Measurements from ENCODE around the gene SH3GL2. TPM values are rescaled to one million over a fixed set of nuclear protein-coding genes. Genes with fewer than 3 reads are reported as not detected.

Gene SH3GL2
- total RNA-seq, result 1 to 10 TPM; 1.5 to 8.2 TPM

DNA sequence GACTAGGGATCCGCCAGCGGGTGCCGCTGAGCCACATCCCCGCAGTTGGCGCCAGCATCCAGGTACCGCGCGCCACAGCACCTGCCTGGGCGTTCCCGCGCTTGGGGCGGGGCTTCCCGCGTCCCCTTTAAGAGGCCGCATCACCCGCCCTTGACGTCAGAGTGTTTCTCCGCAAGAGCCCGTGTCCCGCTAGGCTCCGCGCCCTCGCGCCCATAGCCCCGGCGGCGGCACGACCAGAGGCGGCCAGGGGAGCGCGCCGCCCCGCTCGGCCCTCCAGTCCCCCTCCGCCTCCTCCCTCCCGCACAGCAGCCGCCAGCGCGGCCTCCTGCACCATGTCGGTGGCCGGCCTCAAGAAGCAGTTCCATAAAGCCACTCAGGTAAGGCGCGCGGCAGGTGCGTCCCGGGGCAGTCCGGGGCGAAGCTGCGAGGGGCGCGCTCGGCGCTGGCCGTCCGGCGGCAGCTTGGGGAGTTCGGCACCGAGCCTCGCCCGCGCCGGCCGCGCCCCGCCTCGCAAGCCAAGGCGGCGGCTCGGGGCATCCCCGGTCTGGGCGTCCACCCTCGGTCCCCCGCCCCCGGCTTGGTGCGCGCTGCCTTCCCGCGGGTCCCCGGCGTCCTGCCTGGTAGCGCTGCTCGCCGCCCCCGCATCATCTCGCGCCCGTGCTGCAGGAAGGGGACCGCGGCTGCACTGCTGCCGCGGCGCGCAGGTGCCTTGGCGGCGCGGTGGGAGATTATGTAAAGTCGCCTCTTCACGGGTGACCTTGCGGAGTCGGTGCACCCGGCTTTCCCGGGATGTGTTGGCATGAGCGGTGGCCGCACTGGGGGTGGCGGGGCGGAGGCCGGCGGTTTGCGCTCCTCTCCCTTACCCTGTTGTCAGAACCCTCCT is at the start of gene SH3GL2:
TSS of gene SH3GL2 (plus strand) at position 156 of the 883 bp plus-strand sequence.
- Histone ChIP-seq H3K9me3 (no peaks in the 10 kb centered on the region), H3K4me3 (peak within 1 kb of the TSS; percentile 29 to 49), H3K27me3 (replicated peaks; ENCODE audit: insufficient read depth) (no peaks in the 10 kb centered on the region), H3K36me3 (no peaks in the 10 kb centered on the region), H3K4me1 (replicated peaks) (no peaks in the 10 kb centered on the region), H3K27ac (no peak within 1 kb of the TSS)
- 1% methylated on average over 45 of the region's 109 CpGs for WGBS
- DNase-seq (ENCODE audit: low spot score), result peak; percentile 36
- TF ChIP-seq POLR2AphosphoS5 (IDR thresholded peaks at IDR 0.05), result peak; percentile 10
- TF ChIP-seq, protein P1, sequence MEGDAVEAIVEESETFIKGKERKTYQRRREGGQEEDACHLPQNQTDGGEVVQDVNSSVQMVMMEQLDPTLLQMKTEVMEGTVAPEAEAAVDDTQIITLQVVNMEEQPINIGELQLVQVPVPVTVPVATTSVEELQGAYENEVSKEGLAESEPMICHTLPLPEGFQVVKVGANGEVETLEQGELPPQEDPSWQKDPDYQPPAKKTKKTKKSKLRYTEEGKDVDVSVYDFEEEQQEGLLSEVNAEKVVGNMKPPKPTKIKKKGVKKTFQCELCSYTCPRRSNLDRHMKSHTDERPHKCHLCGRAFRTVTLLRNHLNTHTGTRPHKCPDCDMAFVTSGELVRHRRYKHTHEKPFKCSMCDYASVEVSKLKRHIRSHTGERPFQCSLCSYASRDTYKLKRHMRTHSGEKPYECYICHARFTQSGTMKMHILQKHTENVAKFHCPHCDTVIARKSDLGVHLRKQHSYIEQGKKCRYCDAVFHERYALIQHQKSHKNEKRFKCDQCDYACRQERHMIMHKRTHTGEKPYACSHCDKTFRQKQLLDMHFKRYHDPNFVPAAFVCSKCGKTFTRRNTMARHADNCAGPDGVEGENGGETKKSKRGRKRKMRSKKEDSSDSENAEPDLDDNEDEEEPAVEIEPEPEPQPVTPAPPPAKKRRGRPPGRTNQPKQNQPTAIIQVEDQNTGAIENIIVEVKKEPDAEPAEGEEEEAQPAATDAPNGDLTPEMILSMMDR (IDR thresholded peaks at IDR 0.05), result no peak
- peak; percentile 11 for TF ChIP-seq POLR2A (IDR thresholded peaks at IDR 0.05)
- intact Hi-C loops (cut with DNase I), result no loop called here

DNA sequence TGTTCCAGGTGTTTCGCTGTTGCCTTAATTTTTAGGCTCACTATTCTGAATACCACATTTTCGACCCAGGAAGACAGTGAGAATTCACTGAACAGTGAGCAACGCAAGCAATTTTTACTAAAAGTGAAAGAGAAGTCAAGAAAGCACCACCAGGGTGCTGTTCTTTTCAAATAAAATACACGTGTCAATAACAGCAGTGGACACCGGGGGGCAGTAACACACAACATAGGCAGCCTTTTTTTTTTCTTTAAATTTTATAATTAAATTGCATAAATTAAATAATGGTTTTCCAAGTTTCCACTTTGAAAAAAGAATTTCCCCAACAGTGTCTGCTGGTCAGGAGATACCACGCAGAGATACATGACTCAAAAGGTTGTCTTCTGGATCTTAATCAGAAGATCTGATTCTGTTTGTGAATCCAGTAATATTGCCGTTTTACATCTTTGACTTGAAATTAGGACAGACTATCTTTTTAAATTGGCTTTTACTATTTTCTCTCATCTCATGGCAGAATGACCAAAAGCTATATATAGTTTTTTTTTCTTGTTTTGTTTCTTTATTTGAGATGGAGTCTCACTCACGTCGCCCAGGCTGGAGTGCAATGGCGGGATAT is 47.1 kb upstream of the SH3GL2 start:
- TF ChIP-seq, protein P1 (IDR thresholded peaks at IDR 0.05), result peak in 3 of 4 experiments; percentile 47 to 53 (median 51)
- TF ChIP-seq POLR2A (IDR thresholded peaks at IDR 0.05), result no peak
- no peak for TF ChIP-seq POLR2AphosphoS5 (IDR thresholded peaks at IDR 0.05)
- no peaks in the 10 kb centered on the region for H3K27me3 ChIP-seq (replicated peaks; ENCODE audit: insufficient read depth)
- DNase-seq (ENCODE audit: low spot score), result no peak
- H3K36me3 ChIP-seq, result no peaks in the 10 kb centered on the region
- H3K4me3 ChIP-seq, result no peak overlapping the region
- no peaks in the 10 kb centered on the region for H3K4me1 ChIP-seq (replicated peaks)
- no peaks in the 10 kb centered on the region for H3K9me3 ChIP-seq
- 47% methylated on average over 10 of the region's 10 CpGs for WGBS
- intact Hi-C loops (cut with DNase I), result loop anchor here (10.0 kb wide), 1 partner anchor 1493 kb away; no protein-coding TSS in a partner anchor
- H3K27ac ChIP-seq, result no peak overlapping the region

DNA sequence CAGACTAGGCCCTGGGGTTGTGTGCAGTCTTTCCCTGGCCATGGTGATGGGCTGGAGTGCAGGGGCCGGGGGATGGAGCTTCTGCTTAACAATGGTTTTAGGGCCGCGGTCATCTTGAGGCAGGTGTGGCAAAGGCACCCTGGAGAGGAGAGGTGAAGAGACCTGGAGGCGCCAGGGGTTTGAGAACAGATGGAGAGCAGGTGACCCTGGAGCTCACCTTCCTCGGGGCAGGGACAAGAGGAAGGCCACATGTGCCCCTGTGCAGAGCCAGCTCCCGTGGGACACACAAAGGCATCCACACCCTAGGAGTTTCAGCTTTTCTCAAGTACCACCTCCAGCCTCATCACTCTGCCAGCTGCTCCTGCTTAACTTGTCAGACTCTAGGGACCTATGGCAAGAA is 46.4 kb upstream of the SH3GL2 start:
- Histone ChIP-seq H3K9me3 (no peaks in the 10 kb centered on the region), H3K4me3 (no peak overlapping the region), H3K27ac (no peak overlapping the region), H3K4me1 (replicated peaks) (no peaks in the 10 kb centered on the region), H3K27me3 (replicated peaks; ENCODE audit: insufficient read depth) (no peaks in the 10 kb centered on the region), H3K36me3 (no peaks in the 10 kb centered on the region)
- WGBS, result 79% methylated on average over 6 of the region's 6 CpGs
- intact Hi-C loops (cut with DNase I), result loop anchor here (10.0 kb wide), 1 partner anchor 1492 kb away; no protein-coding TSS in a partner anchor
- no peak for DNase-seq (ENCODE audit: low spot score)
- TF ChIP-seq POLR2AphosphoS5 (IDR thresholded peaks at IDR 0.05) (no peak), POLR2A (IDR thresholded peaks at IDR 0.05) (no peak)
- TF ChIP-seq, protein P1 (IDR thresholded peaks at IDR 0.05), result no peak

DNA sequence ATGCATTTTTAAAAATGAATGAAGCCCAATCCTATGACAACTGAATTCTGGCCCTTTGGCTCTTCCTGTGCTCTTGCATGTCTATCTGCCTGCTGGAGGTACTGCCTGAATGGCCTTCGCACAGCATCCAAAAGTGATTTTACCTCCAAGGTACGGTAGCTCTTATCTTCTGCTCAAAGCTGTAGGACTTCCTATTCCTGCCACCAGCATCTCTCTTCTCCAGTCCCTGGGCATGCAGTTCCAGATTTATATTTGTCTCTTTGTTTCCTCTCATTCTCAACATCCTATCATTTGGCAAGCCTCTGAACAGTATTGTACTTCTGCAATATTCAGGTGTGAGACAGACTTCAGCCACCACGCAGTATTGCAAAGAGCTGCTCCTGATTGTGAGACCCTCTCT is 43.7 kb upstream of the SH3GL2 start:
- Histone ChIP-seq H3K9me3 (no peaks in the 10 kb centered on the region), H3K4me3 (no peak overlapping the region), H3K36me3 (no peaks in the 10 kb centered on the region), H3K27ac (no peak overlapping the region), H3K27me3 (replicated peaks; ENCODE audit: insufficient read depth) (no peaks in the 10 kb centered on the region), H3K4me1 (replicated peaks) (no peaks in the 10 kb centered on the region)
- intact Hi-C loops (cut with DNase I), result loop anchor here (10.0 kb wide), 1 partner anchor 1490 kb away; no protein-coding TSS in a partner anchor
- TF ChIP-seq POLR2AphosphoS5 (IDR thresholded peaks at IDR 0.05), result no peak
- TF ChIP-seq, protein P1 (IDR thresholded peaks at IDR 0.05), result no peak
- no peak for TF ChIP-seq POLR2A (IDR thresholded peaks at IDR 0.05)
- WGBS, result 83% methylated on average over 3 of the region's 3 CpGs
- no peak for DNase-seq (ENCODE audit: low spot score)
